HCT116 (cell line): ENCODE data around the gene LCN6. TPM values are rescaled to one million over a fixed set of nuclear protein-coding genes. Genes with fewer than 3 reads are reported as not detected.

ENCODE experiments used
- ATAC-seq: fragments of 200-7000 bp; cut with Tn5 transposase; 2 replicates; pipeline ENCODE4 v1.9.1; 2020; ENCODE audit warnings: mild to moderate bottlenecking, moderate library complexity
- BruUV-seq: library from RNA; stranded (reverse); fragments of 400-500 nt; replicated peaks from 2 replicates; lab custom pipeline; 2021; lab: Mats Ljungman, UMichigan
- CTCF ChIA-PET: fragments of 300-600 bp; sonication (Branson Sonifier 250); formaldehyde crosslinking; loops from one replicate; lab custom pipeline; 2021; ENCODE audit warnings: antibody characterized with exemption; lab: Charles Lee
- POLR2A ChIA-PET: fragments of 300-600, 350-600 bp; sonication (Branson Sonifier 250); formaldehyde crosslinking; loops from one replicate; lab custom pipeline; 2021; ENCODE audit warnings: antibody characterized with exemption; lab: Charles Lee
- RAD21 ChIA-PET, 2 experiments: fragments of 300-600 bp; sonication (Branson Sonifier 250); formaldehyde crosslinking; loops; one replicate each; lab custom pipeline; 2023; ENCODE audit warnings: low total read pairs in 2 of 2; ENCODE audit not compliant: uncharacterized antibody in 2 of 2, unreplicated experiment in 2 of 2, low non-redundant PET in 1 of 2; lab: Charles Lee
- DNase-seq: peaks from one replicate; pipeline ENCODE4 v3.0.0-alpha.2; 2010; ENCODE audit warnings: low read depth, low spot score
- H2AFZ ChIP-seq: fragments of 200-600 bp; shearing (Covaris generic), sonication (generic); 2 replicates; pipeline ENCODE4 v1.6.1; 2017; ENCODE audit warnings: low read depth, mixed run types, mixed read lengths, antibody characterized with exemption, low read length; ENCODE audit not compliant: poor library complexity, severe bottlenecking
- H3K27ac ChIP-seq: 2 replicates; pipeline ENCODE4 v1.5.1; 2012; ENCODE audit warnings: low read depth, low read length
- H3K27me3 ChIP-seq: fragments of 200-600 bp; sonication (generic); 2 replicates; pipeline ENCODE4 v1.6.1; 2016; ENCODE audit warnings: mixed run types, low read length, mixed read lengths; ENCODE audit not compliant: insufficient read depth
- H3K36me3 ChIP-seq, 2 experiments: fragments of 200-500 bp in 1 of 2; fragments of 200-600 bp in 1 of 2; sonication (Bioruptor generic) in 1 of 2; sonication (generic) in 1 of 2; 2 replicates each; pipeline versions ENCODE4 v1.5.1 to v1.6.1; 2014 to 2016; ENCODE audit warnings: low read length in 2 of 2, inconsistent platforms in 1 of 2, mixed read lengths in 1 of 2, mixed run types in 1 of 2; ENCODE audit not compliant: insufficient read depth in 2 of 2, control insufficient read depth in 1 of 2
- H3K4me1 ChIP-seq, 2 experiments: fragments of 200-600 bp in 1 of 2; sonication (generic) in 1 of 2; 2 replicates each; pipeline versions ENCODE4 v1.5.1 to v1.6.1; 2012 to 2017; ENCODE audit warnings: low read length in 2 of 2, inconsistent platforms in 1 of 2, mild to moderate bottlenecking in 1 of 2, mixed read lengths in 1 of 2, mixed run types in 1 of 2, moderate library complexity in 1 of 2; ENCODE audit not compliant: insufficient read depth in 2 of 2, control insufficient read depth in 1 of 2
- H3K4me2 ChIP-seq: fragments of 200-600 bp; sonication (generic); 2 replicates; pipeline ENCODE4 v1.6.1; 2017; ENCODE audit warnings: mixed run types, low read length, mixed read lengths
- H3K4me3 ChIP-seq, 2 experiments: fragments of 200-600 bp in 1 of 2; sonication (generic) in 1 of 2; replicated peaks in 1 of 2; 2 replicates each; pipeline ENCODE4 v1.5.1; 2011 to 2016; ENCODE audit warnings: low read length in 2 of 2, control low read depth in 1 of 2, low read depth in 1 of 2, mild to moderate bottlenecking in 1 of 2, mixed read lengths in 1 of 2, mixed run types in 1 of 2
- H3K79me2 ChIP-seq: fragments of 200-600 bp; sonication (generic); 2 replicates; pipeline ENCODE4 v1.6.1; 2017; ENCODE audit warnings: mild to moderate bottlenecking, mixed run types, low read length, moderate library complexity, mixed read lengths; ENCODE audit not compliant: insufficient read depth
- H3K9ac ChIP-seq: fragments of 200-600 bp; sonication (generic); 2 replicates; pipeline ENCODE4 v1.6.1; 2016; ENCODE audit warnings: low read length, mixed read lengths
- H3K9me2 ChIP-seq: fragments of 200-600 bp; sonication (generic), shearing (Covaris generic); 2 replicates; pipeline ENCODE4 v1.6.1; 2017; ENCODE audit warnings: mixed run types, mild to moderate bottlenecking, moderate library complexity; ENCODE audit not compliant: insufficient read depth
- H3K9me3 ChIP-seq, 2 experiments: fragments of 200-500 bp in 1 of 2; fragments of 200-600 bp in 1 of 2; sonication (Bioruptor generic) in 1 of 2; sonication (generic) in 1 of 2; 2 replicates each; pipeline ENCODE4 v1.6.1; 2014 to 2017; ENCODE audit warnings: low read length in 2 of 2, mixed read lengths in 2 of 2, inconsistent platforms in 1 of 2, low read depth in 1 of 2, mild to moderate bottlenecking in 1 of 2, mixed run types in 1 of 2, moderate library complexity in 1 of 2; ENCODE audit not compliant: control insufficient read depth in 1 of 2, insufficient read depth in 1 of 2
- H4K20me1 ChIP-seq: fragments of 200-600 bp; sonication (generic), shearing (Covaris generic); 2 replicates; pipeline ENCODE4 v1.6.1; 2017; ENCODE audit warnings: mixed run types, mild to moderate bottlenecking, moderate library complexity; ENCODE audit not compliant: insufficient read depth
- CBX3 ChIP-seq: IDR thresholded peaks from 2 replicates; pipeline ENCODE4 v1.6.1; 2012; ENCODE audit warnings: low read depth
- CEBPB ChIP-seq: IDR thresholded peaks from 2 replicates; pipeline ENCODE4 v1.6.1; 2012; ENCODE audit warnings: low read depth
- EZH2 ChIP-seq: fragments of 200-600 bp; sonication (generic); IDR thresholded peaks from 2 replicates; pipeline ENCODE4 v1.6.1; 2017; ENCODE audit warnings: antibody characterized with exemption, mixed run types
- EZH2phosphoT487 ChIP-seq: fragments of 200-600 bp; IDR thresholded peaks from 2 replicates; pipeline ENCODE4 v1.6.1; 2018; ENCODE audit warnings: antibody characterized with exemption, borderline replicate concordance
- FOSL1 ChIP-seq: IDR thresholded peaks from 2 replicates; pipeline ENCODE4 v1.6.1; 2012; ENCODE audit warnings: low read depth
- JUND ChIP-seq: IDR thresholded peaks from 2 replicates; pipeline ENCODE4 v1.6.1; 2012
- POLR2A ChIP-seq: IDR thresholded peaks from 2 replicates; pipeline ENCODE4 v1.7.0; 2011; ENCODE audit warnings: borderline replicate concordance; ENCODE audit not compliant: insufficient read depth, insufficient read length; ENCODE audit errors: extremely low read depth
- POLR2AphosphoS5 ChIP-seq: IDR thresholded peaks from 2 replicates; pipeline ENCODE4 v1.6.1; 2011; ENCODE audit warnings: mild to moderate bottlenecking, low read depth, low read length, moderate library complexity
- RAD21 ChIP-seq: IDR thresholded peaks from 2 replicates; pipeline ENCODE4 v1.6.1; 2012; ENCODE audit warnings: low read depth, mild to moderate bottlenecking
- SIN3A ChIP-seq: IDR thresholded peaks from 2 replicates; pipeline ENCODE4 v1.6.1; 2012; ENCODE audit warnings: low read depth
- SP1 ChIP-seq: IDR thresholded peaks from 2 replicates; pipeline ENCODE4 v1.6.1; 2012; ENCODE audit warnings: low read depth
- ZFX ChIP-seq: fragments of 450-650 bp; IDR thresholded peaks from 2 replicates; pipeline ENCODE4 v1.6.1; 2017
- ZNF274 ChIP-seq: fragments of 200-500 bp; sonication (Bioruptor generic); IDR thresholded peaks from 2 replicates; pipeline ENCODE4 v1.6.1; 2014; ENCODE audit warnings: mild to moderate bottlenecking, low read depth, low read length, inconsistent platforms
- intact Hi-C: fragments of 100-400 bp; cut with micrococcal nuclease; formaldehyde crosslinking; loops from 2 replicates; pipeline ENCODE4 v1.10.0; 2022
- total RNA-seq: library from RNA; stranded (reverse); gene quantifications from one replicate; pipeline ENCODE4 v1.2.1, GENCODE V29; 2021; ENCODE audit not compliant: unreplicated experiment
- TF ChIP-seq, protein P1 (sequence below), 3 experiments: fragments of 200-600 bp in 1 of 3; sonication (generic) in 1 of 3; IDR thresholded peaks in 2 of 3; conservative IDR thresholded peaks in 1 of 3; 2 replicates each; pipeline ENCODE4 v1.5.1; 2012 to 2017; ENCODE audit warnings: low read depth in 2 of 3, low read length in 2 of 3, antibody characterized with exemption in 1 of 3, borderline replicate concordance in 1 of 3, control low read depth in 1 of 3, mild to moderate bottlenecking in 1 of 3, mixed read lengths in 1 of 3, mixed run types in 1 of 3, moderate library complexity in 1 of 3; ENCODE audit not compliant: insufficient read depth in 1 of 3
- TF ChIP-seq, protein P2 (sequence below): IDR thresholded peaks from 2 replicates; pipeline ENCODE4 v1.6.1; 2012
- TF ChIP-seq, protein P3 (sequence below): IDR thresholded peaks from 2 replicates; pipeline ENCODE4 v1.6.1; 2012

LCN6 gene
- total RNA-seq, 1 experiment from 2014 or later: not detected

DNA sequence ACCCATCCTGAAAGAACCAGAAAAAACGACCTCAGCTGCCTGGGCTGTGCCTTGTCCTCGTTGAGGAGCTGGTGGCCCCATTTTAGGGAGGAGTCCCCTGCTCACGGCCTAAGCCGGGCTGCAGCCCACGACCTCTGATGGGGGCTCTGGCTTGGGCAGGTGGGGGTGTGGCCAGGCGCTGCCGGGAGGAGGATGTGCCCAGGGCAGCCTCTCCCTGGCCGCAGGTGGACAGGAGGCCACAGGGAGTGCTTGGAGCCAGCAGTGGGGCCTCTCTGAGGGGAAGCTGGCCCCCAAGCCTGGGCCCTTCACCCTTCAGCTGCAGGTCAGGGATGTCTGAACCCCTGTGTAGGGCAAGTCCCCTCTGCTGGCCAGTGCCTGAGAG, 33.4 kb downstream of the LCN6 start:
- no peaks in the 10 kb centered on the region; a peak in 1 of 4 replicates for H3K36me3 ChIP-seq
- H3K9ac ChIP-seq: no peak overlapping the region
- ChIA-PET POLR2A (interaction anchor here (1.5 kb wide), 1 partner anchor 13 kb away, joined by 4 read pairs; no protein-coding TSS in a partner anchor), CTCF (no interaction called here), RAD21 (no interaction called here)
- DNase-seq (no peak), ATAC-seq (no peak)
- H4K20me1 ChIP-seq: no peaks in the 10 kb centered on the region
- BruUV-seq: no TSS peak
- TF ChIP-seq SIN3A (no peak), ZFX (no peak), FOSL1 (no peak), JUND (no peak), ZNF274 (no peak), POLR2AphosphoS5 (no peak), RAD21 (no peak), CBX3 (no peak), CEBPB (no peak), EZH2 (no peak), POLR2A (no peak), EZH2phosphoT487 (no peak), SP1 (no peak)
- TF ChIP-seq, protein P1, sequence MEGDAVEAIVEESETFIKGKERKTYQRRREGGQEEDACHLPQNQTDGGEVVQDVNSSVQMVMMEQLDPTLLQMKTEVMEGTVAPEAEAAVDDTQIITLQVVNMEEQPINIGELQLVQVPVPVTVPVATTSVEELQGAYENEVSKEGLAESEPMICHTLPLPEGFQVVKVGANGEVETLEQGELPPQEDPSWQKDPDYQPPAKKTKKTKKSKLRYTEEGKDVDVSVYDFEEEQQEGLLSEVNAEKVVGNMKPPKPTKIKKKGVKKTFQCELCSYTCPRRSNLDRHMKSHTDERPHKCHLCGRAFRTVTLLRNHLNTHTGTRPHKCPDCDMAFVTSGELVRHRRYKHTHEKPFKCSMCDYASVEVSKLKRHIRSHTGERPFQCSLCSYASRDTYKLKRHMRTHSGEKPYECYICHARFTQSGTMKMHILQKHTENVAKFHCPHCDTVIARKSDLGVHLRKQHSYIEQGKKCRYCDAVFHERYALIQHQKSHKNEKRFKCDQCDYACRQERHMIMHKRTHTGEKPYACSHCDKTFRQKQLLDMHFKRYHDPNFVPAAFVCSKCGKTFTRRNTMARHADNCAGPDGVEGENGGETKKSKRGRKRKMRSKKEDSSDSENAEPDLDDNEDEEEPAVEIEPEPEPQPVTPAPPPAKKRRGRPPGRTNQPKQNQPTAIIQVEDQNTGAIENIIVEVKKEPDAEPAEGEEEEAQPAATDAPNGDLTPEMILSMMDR (IDR thresholded peaks at IDR 0.05 in 2 of 3, conservative IDR thresholded peaks at IDR 0.05 in 1 of 3; ENCODE audit: borderline replicate concordance in 1 of 3, insufficient read depth in 1 of 3, low read depth in 2 of 3, low read length in 2 of 3): no peak
- TF ChIP-seq, protein P2, sequence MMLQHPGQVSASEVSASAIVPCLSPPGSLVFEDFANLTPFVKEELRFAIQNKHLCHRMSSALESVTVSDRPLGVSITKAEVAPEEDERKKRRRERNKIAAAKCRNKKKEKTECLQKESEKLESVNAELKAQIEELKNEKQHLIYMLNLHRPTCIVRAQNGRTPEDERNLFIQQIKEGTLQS: no peak
- TF ChIP-seq, protein P3, sequence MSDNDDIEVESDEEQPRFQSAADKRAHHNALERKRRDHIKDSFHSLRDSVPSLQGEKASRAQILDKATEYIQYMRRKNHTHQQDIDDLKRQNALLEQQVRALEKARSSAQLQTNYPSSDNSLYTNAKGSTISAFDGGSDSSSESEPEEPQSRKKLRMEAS: no peak
- H3K9me2 ChIP-seq: no peaks in the 10 kb centered on the region
- no peak overlapping the region for H3K4me3 ChIP-seq
- no peak overlapping the region for H2AFZ ChIP-seq
- H3K27ac ChIP-seq: no peak overlapping the region; the same call in 1 of the 2 replicates
- no peaks in the 10 kb centered on the region for H3K9me3 ChIP-seq
- no peak overlapping the region for H3K4me2 ChIP-seq
- H3K27me3 ChIP-seq: no peaks in the 10 kb centered on the region
- intact Hi-C loops: no loop called here
- H3K4me1 ChIP-seq: peaks cover 15 to 27% of the 10 kb centered on the region in 2 experiments
- no peaks in the 10 kb centered on the region; the same call in 1 of the 2 replicates for H3K79me2 ChIP-seq
